ENCODE data around the gene SH3BGR.

SH3BGR gene

GRCh38 chr21:39456665-39457064 is 4.9 kb downstream of the SH3BGR start:
- peak; percentile 29 for DNase-seq (ENCODE audit: low spot score)

DNA sequence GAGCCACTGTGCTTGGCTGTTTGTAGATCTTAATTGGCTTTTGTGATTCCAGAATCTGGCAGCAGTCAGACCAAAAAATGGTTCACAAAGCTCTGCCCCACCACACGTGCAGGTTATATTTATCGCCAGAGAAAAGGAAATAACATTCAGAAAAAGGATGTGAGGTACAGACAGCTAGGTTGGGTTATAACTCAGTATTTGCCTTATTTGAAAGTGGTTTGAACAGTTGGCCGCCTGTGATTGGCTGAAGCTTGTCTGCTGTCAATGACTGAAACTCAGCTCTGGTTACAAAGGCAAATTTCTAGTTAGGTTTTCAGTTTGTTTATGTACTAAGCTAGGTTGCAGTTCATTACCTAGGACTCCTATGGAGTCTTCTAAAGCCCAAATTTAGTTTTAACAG is 9.6 kb downstream of the SH3BGR start:
- peak; percentile 80 for DNase-seq (ENCODE audit: low spot score)

DNA sequence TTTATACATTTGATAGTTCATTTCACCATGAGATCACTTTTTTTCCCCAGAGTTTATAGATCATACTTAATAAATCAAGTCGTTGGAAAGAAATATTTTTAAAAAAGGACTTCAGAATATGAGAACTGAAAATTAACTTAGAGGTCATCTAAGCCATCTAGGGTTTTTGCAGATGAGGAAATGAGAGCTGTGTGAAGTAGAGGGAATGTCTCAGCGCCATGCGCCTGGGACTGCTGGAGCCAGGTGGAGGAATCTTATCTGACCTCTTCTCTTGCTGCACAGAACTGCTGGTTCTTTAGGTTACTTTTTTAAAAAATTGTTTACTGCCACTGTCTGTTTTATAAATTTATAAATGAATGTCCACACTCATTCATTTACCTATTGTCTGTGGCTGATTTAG is 11.5 kb downstream of the SH3BGR start:
- no peak for DNase-seq (ENCODE audit: low spot score)

DNA sequence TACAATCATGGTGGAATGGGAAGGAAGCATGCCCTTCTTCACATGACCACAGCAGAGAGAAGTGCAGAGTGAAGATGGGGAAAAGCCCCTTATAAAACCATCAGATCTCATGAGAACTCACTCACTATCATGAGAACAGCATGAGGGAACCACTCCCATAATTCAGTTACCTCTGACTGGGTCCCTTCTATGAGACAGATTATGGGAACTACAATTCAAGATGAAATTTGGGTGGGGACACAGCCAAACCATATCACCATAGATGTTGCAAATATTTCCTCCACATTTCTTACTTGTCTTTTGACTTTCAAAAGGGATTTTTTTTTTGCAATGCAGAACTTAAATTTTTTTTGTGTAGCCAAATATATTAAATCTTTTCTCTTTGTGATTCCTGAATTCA is 14.8 kb downstream of the SH3BGR start:
- DNase-seq (ENCODE audit: low spot score): no peak

- DNase-seq (ENCODE audit: low spot score): no peak
Observed at GRCh38 chr21:39467746-39468145, 16.0 kb downstream of the SH3BGR start.

- DNase-seq (ENCODE audit: low spot score): no peak
Observed at GRCh38 chr21:39468559-39468958, 16.8 kb downstream of the SH3BGR start.

DNA sequence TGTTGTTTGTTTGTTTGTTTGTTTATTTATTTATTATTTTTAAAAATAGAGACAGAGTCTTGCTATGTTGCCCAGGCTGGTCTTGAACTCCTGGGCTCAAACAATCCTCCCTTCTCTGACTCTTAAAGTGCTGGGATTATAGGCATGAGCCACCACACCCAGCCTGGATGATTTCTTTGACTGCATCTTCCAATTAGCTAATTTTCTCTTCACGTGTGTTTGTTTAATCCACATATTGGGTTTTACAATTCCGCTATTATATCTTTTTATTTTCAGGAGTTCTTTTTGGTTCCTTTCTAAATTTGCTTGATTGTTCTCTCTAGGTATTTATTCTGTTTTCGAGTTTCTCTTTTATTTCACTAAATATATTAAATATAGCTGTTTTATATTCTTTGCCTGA is 19.8 kb downstream of the SH3BGR start:
- no peak for DNase-seq (ENCODE audit: low spot score)

- no peak for DNase-seq (ENCODE audit: low spot score)
Observed at GRCh38 chr21:39472786-39473185, 21.0 kb downstream of the SH3BGR start.

- no peak for DNase-seq (ENCODE audit: low spot score)
Observed at GRCh38 chr21:39474611-39475010, 22.8 kb downstream of the SH3BGR start.

DNA sequence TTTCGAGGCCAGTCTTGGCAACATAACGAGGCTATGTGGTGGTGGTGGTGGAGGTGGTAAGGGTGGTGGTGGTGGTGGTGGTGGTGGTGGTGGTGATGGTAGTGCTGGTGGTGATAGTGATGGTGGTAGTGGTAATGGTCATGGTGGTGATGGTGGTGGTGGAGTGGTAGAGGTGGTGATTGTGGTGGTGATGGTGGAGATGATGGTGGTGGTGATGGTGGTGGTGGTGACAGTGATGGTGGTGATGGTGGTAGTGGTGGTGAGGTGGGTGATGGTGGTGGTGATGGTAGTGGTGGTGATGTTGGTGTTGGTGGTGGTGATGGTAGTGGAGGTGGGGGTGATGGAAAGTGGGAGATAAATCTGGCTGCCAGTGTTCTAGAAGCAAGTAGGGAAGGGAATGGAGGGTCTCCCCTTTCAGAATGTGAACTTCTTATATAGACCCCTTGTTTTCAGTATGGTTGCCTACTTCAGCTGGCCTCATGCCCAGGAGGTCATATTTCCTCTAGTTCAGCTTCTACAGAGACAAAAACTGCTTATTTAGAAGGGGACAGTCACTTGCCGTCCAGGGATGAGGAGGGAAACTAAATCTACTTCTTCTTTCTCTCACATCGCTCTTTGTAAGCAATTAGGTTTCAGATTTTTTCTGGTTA is 27.5 kb downstream of the SH3BGR start:
- no peak for DNase-seq (ENCODE audit: low spot score)

GRCh38 chr21:39479814-39480182 is 28.0 kb downstream of the SH3BGR start:
- no peak for DNase-seq (ENCODE audit: low spot score)

GRCh38 chr21:39480271-39480670 is 28.5 kb downstream of the SH3BGR start:
- DNase-seq (ENCODE audit: low spot score): no peak

- DNase-seq (ENCODE audit: low spot score): no peak
Observed at GRCh38 chr21:39481886-39482285, 30.1 kb downstream of the SH3BGR start.

GRCh38 chr21:39483917-39484316 is 32.1 kb downstream of the SH3BGR start:
- DNase-seq (ENCODE audit: low spot score): no peak

GRCh38 chr21:39484711-39485276 is 33.0 kb downstream of the SH3BGR start:
- no peak for DNase-seq (ENCODE audit: low spot score)

GRCh38 chr21:39489380-39489924 is 37.7 kb downstream of the SH3BGR start:
- DNase-seq (ENCODE audit: low spot score): peak; percentile 33

- no peak for DNase-seq (ENCODE audit: low spot score)
Observed at GRCh38 chr21:39499156-39499555, 47.4 kb downstream of the SH3BGR start.

- DNase-seq (ENCODE audit: low spot score): no peak
Observed at GRCh38 chr21:39502631-39503030, 50.9 kb downstream of the SH3BGR start.

DNA sequence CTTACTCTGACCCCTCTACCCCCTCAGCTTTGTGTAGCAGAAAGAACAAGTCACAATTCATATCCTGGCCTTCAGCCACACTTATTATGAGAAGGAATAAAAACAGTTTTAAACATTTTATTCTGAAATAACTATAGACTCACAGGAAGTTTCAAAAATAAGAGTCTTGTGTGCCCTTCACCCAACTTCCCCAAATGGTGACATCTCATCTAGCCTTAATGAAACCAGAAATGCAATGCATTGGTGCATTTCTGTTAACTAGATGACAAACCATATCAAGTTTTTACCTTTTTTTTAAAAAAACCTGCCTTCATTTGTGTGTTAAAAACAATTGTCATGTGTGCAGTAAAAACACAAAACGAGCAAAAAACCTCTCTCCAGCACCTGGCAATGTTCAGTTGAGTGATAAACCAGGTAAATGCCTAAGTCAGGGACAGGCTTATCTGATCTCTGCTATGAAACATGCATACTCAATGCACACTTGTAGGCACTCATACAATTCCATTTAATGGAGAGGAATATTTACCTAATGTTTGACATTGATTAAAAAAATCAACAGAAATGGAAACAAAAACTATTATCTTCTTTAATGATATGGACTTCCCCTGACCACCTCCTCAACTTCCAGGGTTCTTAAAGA is 51.5 kb downstream of the SH3BGR start:
- no peak for DNase-seq (ENCODE audit: low spot score)

DNA sequence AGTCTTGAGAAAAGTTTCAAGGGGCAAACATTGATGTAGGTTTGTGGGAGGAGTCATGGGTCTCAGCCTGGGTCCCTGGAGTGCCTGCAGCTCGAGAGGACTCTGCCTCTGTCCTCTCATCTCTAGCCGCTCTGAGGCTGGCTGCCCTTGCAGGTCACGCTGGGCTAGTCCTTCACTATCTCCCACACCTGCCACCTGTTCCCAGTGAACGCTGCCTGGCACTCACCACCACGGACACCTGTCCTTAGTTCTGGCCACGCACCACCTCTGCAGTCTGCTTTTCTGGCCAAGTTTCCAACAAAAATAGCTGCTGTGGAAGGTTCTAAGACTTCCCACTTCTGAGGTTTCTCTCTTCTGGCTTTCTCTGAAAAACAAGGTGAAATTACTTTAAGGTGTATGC is 52.5 kb downstream of the SH3BGR start:
- DNase-seq (ENCODE audit: low spot score): no peak

GRCh38 chr21:39510240-39510639 is 58.5 kb downstream of the SH3BGR start:
- DNase-seq (ENCODE audit: low spot score): no peak

GRCh38 chr21:39511102-39511501 is 59.3 kb downstream of the SH3BGR start:
- no peak for DNase-seq (ENCODE audit: low spot score)

DNA sequence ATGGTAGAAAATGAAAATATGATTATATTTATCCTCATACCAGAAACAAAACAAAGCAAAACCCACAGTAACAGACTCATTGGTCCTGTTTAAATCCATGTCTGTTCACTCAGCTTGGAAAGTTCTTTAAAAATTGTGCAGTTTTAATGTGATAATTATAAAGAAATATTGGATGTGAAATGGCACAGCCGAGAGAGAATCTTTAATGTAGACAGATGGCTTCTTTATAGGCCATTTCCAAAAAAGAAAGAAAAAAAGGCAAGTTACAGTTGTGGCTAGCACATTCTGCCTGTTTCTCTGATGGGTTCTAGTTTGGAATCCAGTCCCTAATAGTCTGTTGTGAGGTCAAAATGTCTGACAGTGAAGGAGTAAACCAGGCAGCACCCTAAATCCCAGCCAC is 62.0 kb downstream of the SH3BGR start:
- no peak for DNase-seq (ENCODE audit: low spot score)

Data from NAMALWA (cell line).